NCI-H82 (cell line): Measurements from ENCODE around the gene OR5D16.
A peak's percentile ranks its signal among the peaks of the same experiment; 100 is the strongest.
"Not testable (repeated sequence)": the region's sequence is repeated elsewhere in the genome, so short reads cannot be mapped to it uniquely, and the experiment has no call there.

ENCODE experiments used
- DNase-seq: peaks from one replicate; lab custom pipeline; 2025; lab: John Stamatoyannopoulos, UW

The OR5D16 gene

DNA sequence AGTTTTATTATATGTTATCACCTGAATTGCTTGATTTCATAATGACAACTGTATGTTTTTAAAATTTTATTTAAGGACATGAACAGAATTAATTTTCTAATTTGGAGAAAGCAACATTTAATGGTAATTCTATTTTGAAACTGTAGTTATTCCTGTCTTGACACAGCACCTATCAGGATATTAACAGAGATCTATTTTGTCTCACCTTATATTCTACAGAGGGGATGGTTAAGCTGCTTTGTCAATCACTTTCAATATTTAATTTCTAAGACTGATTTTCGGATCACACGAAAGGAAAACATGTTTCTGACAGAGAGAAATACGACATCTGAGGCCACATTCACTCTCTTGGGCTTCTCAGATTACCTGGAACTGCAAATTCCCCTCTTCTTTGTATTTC is at the start of gene OR5D16:
TSS of gene OR5D16 (plus strand) at position 301 of the 400 bp plus-strand sequence. CDS start at position 301, 0 bp downstream.
- DNase-seq: no peak

DNA sequence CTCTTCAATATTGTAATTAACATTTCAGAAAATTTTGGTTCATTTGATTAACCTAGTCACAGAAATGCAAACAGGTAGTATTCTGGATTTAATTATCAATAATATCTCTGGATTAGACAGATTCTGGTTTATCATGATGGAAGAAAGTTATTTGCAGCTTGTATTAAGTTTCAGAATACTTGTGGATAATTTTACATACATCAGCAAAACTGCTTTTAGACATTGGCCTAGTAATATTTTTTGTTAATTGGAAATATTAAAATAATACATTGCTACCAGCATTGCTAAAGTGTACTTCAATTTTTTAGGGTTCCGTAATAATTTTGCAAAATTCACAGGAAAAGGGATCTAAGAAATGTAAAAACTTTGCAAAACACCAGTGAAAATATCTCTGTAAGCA is 46.9 kb upstream of the OR5D16 start:
- no peak for DNase-seq

DNA sequence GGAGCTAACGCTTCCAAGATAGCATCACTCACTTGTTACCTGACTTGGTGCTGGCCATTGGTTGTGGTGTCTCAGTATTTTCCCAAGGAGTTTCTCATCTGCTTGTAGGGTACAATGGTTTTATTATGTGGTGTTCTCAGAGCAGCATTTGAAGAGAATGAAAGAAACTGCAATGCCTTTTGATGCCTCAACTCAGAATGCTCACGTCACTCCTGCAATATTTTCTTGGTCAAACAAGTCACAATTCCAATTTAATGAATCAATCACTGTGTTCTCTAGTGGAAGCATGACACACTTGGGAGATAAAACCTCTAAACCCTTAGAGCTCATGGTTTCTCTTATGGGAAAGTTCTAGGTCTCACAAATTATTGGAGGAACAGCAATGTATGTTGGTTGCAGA is 45.2 kb upstream of the OR5D16 start:
- DNase-seq: no peak

DNA sequence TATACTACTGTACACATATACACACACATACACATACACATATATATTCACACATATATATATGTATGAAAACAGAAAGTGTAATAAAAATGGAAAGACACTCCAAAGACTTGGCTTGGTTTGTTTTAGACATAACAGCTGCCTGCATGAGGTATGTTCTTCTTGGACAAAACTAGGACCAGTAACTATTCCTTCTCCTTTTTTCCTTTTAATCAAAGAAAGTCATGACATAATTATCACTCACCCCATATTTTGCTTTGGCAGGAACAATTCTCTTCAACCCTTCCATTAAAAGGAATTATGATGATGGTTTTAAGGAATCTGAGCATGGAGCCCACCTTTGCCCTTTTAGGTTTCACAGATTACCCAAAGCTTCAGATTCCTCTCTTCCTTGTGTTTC is 43.3 kb upstream of the OR5D16 start, which contains the start of gene OR5D14:
TSS of gene OR5D14 (plus strand) at position 301 of the 400 bp plus-strand sequence. CDS start at position 301, 0 bp downstream.
- DNase-seq: no peak

DNA sequence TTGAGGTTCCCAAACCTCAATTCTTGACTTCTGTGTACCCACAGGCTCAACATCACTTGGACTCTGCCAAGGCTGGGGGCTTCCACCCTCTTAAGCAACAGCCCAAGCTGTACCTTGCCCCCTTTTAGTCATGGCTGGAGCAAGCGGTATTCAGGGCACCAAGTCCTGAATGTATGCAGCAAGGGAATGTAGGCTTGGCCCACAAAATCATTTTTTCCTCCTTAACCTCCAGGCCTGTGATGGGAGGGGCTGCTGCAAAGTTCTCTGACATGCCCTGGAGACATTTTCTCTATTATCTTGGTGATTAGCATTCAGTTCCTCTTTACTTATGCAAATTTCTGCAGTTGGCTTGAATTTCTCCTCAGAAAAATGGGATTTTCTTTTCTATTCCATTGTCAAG is 32.3 kb upstream of the OR5D16 start:
- no peak for DNase-seq

DNA sequence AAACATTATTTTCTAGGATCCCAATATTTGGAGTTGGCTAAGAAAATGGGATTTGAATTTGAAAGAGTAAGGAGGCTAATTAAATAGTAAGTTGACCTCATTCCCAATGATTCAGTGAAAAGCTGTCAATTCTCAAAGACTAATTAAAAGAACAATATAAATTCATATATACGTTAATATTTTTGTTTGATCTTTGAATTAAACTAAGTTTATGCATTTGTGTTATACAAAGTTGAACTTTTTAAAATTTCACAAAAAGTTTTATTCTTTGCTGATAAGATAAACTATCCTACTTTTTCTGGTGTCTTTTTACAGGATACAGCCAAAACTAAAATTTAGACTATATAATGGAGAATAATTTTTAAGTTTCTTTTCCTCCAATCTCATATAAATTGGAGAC is 27.5 kb upstream of the OR5D16 start, which contains the start of gene OR5L1:
TSS of gene OR5L1 (plus strand) at position 301 of the 400 bp plus-strand sequence. CDS start 100 bp downstream, outside the sequence.
- no peak for DNase-seq

DNA sequence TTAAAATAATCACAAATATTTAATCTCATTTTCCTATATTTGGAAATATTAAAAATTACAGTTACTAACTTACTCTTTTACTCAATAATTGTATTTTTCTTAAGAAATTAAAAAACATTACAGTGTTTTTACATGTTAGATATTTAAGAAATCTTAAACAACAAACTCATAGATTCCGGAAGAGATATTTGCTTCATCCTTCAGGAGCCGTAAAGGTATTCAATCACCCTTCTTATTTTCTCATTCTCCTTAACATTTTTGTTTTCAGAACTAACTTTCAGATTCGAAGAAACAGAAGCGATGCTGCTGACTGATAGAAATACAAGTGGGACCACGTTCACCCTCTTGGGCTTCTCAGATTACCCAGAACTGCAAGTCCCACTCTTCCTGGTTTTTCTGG is 19.2 kb upstream of the OR5D16 start, which contains the start of gene OR5D18:
TSS of gene OR5D18 (plus strand) at position 301 of the 400 bp plus-strand sequence. CDS start at position 301, 0 bp downstream.
- no peak for DNase-seq

DNA sequence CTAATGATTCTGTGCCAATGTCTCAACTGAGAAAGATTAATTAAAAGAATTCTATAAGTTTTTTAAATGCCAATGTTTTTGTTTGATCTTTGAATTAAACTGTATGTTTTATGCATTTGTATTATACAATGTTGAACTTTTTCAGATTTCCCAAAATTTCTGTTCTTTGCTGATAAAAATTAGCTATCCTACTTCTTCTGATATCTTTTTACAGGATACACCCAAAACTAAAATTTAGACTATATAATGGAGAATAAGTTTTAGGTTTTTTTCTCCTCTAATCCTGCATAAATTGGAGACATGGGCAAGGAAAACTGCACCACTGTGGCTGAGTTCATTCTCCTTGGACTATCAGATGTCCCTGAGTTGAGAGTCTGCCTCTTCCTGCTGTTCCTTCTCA is 11.6 kb upstream of the OR5D16 start, which contains the start of gene OR5L2:
TSS of gene OR5L2 (plus strand) at position 301 of the 400 bp plus-strand sequence. CDS start at position 301, 0 bp downstream.
- no peak for DNase-seq

DNA sequence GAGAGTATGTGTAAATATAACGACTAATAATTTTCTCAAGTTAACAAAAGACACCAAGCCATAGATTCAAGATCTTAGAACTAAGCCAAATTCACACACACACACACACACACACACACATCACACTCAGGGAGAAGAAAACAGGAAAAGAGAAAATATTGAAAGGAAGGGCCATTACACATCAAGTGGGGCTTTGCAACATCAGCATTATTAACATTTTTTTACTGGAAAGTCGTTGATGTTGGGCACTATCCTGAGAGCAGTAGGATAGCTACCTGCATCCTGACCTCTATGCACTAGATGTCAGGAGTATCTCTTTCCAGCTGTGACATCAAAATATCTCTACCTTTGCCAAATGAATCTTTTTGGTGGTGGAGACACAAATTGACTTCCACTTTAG is 8.9 kb downstream of the OR5D16 start:
- DNase-seq: no peak

DNA sequence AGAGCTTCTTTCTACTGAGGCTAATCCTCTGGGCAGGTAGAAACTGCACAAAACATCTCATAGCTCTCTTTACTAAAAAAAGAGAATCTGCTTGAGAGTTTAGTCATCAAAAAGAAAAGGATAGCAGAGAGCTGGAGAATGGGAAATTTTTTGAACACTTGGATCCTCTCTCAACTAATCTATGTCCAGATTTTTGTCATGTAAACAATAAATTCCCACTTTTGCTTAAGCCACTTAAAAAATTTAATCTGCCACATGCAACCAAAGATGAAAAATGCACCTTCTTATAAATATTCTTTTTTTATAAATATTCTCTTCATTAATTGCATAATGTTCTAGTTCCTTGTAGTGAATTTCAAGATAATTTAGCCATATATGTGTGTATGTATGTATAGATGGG is 10.5 kb downstream of the OR5D16 start:
- DNase-seq: no peak

DNA sequence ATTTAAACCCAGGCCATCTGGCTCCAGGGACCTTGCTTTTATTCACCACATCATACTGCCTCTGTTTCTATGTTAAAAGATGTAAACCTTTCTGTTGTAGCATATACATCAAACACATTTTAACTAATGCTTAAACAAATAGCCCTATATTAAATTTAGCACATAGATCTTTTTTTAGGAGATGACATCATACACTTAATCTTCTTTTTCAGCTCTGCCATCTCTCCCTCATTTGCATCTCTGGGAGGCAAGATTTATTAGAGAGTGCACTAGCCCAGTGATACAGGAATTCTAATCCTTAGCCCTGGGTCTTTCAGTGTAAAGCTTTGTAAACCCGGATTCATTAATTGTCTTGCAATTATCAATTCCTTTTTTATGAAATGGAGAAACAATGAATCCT is 13.6 kb downstream of the OR5D16 start:
- DNase-seq: no peak

DNA sequence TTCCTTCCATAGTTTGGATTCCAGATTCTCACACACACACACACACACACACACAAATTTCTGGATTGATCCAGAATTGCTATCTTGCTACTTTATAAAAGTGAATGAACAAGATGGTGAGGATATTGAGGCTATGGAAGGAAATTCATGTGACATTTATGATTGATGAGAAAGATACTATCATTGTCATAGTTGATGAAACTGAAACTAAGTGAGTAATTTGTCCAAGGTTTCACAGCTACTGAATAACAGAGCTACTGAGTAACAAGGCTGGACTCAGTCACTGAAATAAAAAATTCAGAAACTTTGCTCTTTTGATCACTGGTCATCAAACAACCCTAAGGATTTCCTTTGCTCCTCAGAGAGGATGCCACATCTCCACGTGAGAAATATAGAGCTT is 16.2 kb downstream of the OR5D16 start:
- no peak for DNase-seq

DNA sequence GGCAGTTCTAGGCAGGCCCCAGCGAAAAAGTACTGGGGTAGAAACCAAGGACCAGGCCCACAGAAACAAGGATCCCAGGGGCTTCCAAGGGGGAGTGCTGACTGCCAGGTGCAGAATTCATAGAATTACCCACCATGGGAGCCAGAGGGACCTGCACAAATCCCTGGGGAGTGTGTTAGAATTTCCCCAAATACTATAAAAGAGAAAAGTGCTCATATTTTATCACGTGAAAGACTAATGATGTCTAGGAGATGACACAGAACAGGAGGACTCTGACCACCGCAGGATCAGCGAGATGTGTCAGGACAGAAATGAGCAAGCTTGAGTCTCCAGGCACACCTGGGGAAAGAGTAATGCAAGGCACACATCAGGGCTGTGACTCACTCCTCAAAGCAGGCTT is 28.8 kb downstream of the OR5D16 start:
- not testable (repeated sequence) for DNase-seq

DNA sequence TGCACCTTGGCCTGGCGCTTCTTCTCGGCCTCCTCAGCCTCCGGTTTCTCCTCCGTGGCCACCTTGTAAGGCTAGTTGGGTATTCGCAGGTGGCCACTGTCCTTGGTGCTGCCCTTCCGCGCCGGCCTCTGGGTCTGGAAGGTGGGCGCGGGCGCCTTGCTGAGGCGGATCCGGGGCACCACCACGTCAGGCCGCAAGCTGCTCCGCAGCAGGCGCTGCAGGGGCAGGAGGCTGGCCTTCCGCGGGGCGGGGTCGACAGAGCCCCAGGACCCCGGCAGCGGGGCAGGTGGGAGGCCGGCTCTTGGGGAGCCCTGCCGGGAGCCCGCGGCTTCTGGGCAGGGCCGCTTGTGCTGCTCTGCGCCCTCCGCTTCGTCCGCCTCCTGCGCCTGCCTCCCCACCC is 34.2 kb downstream of the OR5D16 start:
- not testable (repeated sequence) for DNase-seq

DNA sequence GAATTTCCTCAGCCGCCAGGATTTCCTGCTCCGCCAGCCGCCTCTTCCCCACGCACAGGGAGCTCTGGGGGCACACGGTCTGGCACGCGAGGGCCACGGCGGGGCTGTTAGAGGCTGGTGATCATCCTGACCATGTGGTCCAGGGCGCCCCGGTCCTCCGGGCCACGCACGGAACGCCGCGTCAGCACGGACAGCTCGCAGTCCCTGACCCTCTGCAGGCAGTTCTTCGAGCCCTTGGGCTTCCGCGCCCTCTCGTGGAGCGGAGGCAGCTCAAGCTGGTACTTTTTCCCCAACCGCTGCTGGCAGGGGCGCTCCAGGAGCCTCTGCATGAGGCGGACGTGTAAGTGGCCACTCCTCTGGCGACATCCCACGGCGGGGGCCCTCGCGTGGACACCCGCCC is 34.6 kb downstream of the OR5D16 start:
- DNase-seq: peak; percentile 4

DNA sequence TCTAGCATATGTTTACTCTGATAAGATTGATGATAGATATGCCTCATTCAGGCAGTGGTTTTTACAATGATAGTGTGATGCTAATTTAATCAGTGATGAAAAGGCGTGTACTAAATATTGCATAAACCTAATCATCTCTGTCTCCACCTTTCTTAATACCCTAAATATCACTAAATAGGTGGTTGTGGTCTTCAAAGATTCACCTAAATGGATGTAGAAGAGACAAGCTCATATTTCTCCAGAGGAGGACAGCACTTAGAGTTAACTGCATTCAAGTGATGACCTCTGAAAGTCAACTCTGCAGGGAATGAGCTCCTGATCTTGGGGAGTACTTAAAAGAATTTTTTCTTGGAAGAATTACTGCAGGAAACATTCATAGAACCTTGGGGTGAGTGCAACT is 44.4 kb downstream of the OR5D16 start, which contains the start of gene TRIM51:
TSS of gene TRIM51 (plus strand) at position 301 of the 400 bp plus-strand sequence. CDS start 2,132 bp downstream, outside the sequence.
- not testable (repeated sequence) for DNase-seq

DNA sequence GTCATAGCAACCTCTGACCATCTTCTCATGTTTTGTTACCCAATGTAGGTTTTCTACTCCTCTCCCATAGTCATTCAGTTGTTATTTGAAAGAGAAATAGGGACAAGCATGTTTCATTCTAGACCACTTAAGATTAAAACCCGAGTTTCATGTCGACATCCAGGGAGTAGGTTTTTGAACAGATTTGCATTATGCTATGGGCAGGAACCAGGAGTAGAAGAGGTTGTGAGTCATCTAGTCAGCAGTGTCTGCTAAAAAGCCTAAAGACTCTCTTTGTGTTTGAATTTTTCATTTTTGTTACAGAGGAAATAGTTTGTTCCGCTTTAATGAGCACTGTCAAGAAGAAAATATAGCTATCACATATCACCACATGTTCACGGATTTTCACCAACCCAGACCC is 46.4 kb downstream of the OR5D16 start:
- not testable (repeated sequence) for DNase-seq

DNA sequence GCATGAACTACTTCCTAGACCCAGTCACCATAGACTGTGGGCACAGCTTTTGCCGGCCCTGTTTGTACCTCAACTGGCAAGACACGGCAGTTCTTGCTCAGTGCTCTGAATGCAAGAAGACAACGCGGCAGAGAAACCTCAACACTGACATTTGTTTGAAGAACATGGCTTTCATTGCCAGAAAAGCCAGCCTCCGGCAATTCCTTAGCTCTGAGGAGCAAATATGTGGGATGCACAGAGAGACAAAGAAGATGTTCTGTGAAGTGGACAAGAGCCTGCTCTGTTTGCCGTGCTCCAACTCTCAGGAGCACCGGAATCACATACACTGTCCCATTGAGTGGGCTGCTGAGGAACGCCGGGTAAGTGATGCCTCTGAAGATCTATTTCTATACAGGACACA is 46.9 kb downstream of the OR5D16 start:
- not testable (repeated sequence) for DNase-seq
